Suprapubic skin (tissue), 3 donors: ENCODE data around the gene LGR4.

Experiments
- CTCF ChIP-seq, 2 donors: fragments of 200-600 bp in 1 of 2; fragments of 450-650 bp in 1 of 2; sonication (generic) in 1 of 2; IDR thresholded peaks; one replicate each; pipeline ENCODE4 v1.5.1; 2016 to 2019; ENCODE audit warnings: antibody characterized with exemption in 2 of 2, mild to moderate bottlenecking in 1 of 2, moderate library complexity in 1 of 2
- EP300 ChIP-seq: sonication (generic); formaldehyde crosslinking; IDR thresholded peaks from one replicate; pipeline ENCODE4 v1.6.1; 2017; ENCODE audit warnings: antibody characterized with exemption
- POLR2A ChIP-seq, 2 donors: fragments of 450-650 bp; IDR thresholded peaks; one replicate each; pipeline ENCODE4 v1.6.1; 2017; ENCODE audit warnings: antibody characterized with exemption in 2 of 2, mild to moderate bottlenecking in 2 of 2, moderate library complexity in 2 of 2

DNA sequence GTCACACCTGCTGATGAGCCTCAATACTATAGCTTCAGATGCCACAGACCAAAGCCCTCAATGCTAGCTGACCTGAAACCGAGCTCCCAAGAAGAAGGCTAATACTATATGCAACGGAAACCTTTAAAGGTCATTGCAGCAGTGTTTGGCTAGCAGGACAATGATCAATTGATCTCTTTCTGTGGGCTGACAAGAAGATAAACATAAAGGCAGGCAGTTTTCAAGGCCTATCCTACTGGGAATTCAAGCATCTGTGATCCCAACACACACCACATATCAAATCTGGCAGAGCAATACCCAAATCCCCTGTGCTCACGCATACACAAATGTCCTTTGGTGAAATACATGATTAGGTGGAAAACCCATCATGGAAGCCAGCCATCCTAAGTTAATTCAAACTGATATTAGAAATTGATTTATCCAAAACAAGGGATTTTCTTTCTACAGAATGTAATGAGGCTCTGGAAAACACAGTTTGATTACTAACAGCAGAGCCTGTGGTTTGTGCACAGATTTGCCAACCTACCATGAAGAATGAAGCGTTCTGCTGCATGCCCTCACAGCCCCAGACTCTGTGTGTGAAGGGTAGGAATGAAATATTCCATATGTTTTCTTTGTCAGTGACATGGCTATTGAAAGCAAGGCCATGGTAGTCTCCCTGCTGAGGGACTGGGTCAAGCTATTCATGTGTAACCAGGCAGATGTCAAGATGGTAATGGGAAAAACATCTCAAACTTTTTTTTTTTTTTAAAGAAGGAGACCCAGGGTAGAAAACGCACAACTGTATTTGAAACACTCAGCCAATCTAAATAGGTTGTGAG, 12.2 kb downstream of the LGR4 start:
- TF ChIP-seq CTCF (IDR thresholded peaks at IDR 0.05), result no peak
- TF ChIP-seq POLR2A (IDR thresholded peaks at IDR 0.05), result no peak
- TF ChIP-seq EP300, result no peak
